Cardiac septum (tissue), 1 donor: ENCODE measurements around the gene ZBTB1. TPM values are rescaled to one million over a fixed set of nuclear protein-coding genes. Genes with fewer than 3 reads are reported as not detected.
A peak's percentile ranks its signal among the peaks of the same experiment; 100 is the strongest.
"Not testable (repeated sequence)": the region's sequence is repeated elsewhere in the genome, so short reads cannot be mapped to it uniquely, and the experiment has no call there.

Source experiments
- DNase-seq: peaks from one replicate; pipeline ENCODE4 v3.0.0-alpha.2; 2020; ENCODE audit warnings: low spot score
- intact Hi-C: fragments of 100-400 bp; cut with DNase I; formaldehyde crosslinking; loops from one replicate; pipeline ENCODE4 v1.14.0; 2022
- total RNA-seq: library from RNA; stranded (reverse); fragmentation: NEBNext Ultra II Directional; extraction: Animal tissue kit (Norgen Biotek cat#: 25700); gene quantifications from one replicate; pipeline ENCODE4 v1.2.1, GENCODE V29; 2021
- donor health status: DM: no; HTN: no; CAD: no.

Gene ZBTB1
- total RNA-seq, 1 donor from 2014 or later, result 25.4 TPM

DNA sequence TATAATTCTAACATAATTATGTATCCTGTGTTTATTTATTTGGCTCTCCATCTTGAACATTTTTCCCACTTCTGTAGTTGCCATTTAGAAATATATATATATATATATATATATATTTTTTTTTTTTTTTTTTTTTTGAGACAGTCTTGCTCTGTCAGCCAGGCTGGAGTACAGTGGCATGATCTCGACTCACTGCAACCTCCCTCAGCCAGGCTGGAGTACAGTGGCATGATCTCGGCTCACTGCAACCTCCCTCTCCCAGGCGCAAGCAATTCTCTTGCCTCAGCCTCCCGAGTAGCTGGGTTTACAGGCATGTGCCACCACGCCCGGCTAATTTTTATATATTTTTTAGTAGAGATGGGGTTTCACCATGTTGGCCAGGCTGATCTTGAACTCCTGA is 13.1 kb downstream of the ZBTB1 start:
- DNase-seq, intact Hi-C loops: not testable (repeated sequence)

- intact Hi-C loops, result no loop called here
- no peak for DNase-seq
Observed at GRCh38 chr14:64518229-64518628, 13.7 kb downstream of the ZBTB1 start.

DNA sequence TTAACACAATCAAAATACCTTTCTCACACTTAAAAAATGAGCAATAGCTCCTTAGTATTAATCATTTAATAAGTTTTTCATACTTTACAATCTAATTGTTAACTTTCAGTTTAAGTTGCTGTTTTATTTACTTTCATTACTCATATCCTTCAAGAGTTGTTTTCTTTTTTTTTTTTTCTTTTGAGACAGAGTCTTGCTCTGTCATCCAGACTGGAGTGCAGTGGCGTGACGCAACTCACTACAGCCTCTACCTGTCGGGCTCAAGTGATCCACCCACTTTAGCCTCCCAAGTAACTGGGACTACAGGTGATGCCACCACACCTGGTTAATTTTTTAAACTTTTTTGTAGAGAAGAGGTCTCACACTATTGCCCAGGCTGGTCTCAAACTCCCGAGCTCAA is 16.1 kb downstream of the ZBTB1 start:
- no peak for DNase-seq
- intact Hi-C loops, result no loop called here

DNA sequence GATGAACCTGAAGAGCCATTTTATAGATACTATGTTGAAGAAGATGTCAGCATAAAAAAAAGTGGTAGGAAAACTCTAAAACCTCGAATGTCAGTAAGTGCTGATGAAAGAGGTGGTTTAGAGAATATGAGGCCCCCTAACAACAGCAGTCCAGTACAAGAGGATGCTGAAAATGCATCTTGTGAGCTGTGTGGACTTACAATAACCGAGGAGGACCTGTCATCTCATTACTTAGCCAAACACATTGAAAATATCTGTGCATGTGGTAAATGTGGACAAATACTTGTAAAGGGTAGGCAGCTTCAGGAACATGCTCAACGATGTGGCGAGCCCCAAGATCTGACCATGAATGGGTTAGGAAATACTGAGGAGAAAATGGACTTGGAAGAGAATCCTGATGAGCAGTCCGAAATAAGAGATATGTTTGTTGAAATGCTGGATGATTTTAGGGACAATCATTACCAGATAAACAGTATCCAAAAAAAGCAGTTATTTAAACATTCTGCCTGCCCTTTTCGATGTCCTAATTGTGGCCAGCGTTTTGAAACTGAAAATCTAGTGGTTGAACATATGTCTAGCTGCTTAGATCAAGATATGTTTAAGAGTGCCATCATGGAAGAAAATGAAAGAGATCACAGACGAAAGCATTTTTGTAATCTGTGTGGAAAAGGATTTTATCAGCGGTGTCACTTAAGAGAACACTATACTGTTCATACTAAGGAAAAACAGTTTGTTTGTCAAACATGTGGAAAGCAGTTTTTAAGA is 18.2 kb downstream of the ZBTB1 start:
- no peak for DNase-seq
- intact Hi-C loops, result no loop called here

GRCh38 chr14:64525354-64525753 is 20.8 kb downstream of the ZBTB1 start:
- no peak for DNase-seq
- intact Hi-C loops, result no loop called here

GRCh38 chr14:64531567-64531966 is 27.0 kb downstream of the ZBTB1 start:
- intact Hi-C loops, result no loop called here
- DNase-seq, result no peak

DNA sequence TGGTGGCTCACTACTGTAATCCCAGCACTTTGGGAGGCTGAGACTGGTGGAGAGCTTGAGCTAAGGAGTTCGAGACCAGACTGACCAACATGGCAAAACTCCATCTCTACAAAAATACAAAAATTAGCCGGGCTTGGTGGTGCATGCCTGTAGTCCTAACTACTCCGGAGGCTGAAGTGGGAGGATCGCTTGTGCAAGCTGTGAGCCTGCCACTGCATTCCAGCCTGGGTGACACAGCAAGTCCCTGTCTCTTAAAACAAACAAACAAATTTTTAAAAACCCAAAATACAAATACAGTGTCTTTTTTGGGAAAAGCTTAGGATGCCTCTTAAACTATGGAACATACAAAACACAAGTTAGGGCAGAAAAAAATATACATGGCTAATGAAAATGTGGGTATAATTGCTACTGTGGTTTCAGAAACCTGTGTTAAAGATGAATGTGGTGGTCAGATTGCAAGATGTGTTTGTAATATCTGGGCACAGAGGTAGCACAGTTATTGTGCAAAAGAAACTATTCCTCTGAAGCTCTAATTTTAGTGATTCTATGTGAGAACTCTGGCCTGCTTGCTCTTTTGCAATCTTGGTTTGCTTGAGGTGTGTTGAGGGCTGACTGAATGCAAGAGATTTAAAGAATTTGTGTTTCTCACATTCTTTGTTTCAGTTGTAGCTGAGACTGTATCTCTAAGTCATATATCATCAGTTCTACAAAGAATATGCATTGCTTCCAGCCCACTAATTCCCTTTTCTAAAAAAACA is 32.1 kb downstream of the ZBTB1 start:
- no peak for DNase-seq
- intact Hi-C loops, result no loop called here

GRCh38 chr14:64540208-64541202 is 35.9 kb downstream of the ZBTB1 start, which contains the start of gene HSPA2:
TSS of gene HSPA2 (plus strand) at chr14:64540741. CDS start at chr14:64540850, 109 bp downstream.
- intact Hi-C loops, result loop anchor here (1.0 kb wide), 1 partner anchor 96 kb away; no protein-coding TSS in a partner anchor
- DNase-seq, result peak; percentile 99

- intact Hi-C loops, result no loop called here
- DNase-seq, result no peak
Observed at GRCh38 chr14:64541261-64541971, 36.8 kb downstream of the ZBTB1 start.

DNA sequence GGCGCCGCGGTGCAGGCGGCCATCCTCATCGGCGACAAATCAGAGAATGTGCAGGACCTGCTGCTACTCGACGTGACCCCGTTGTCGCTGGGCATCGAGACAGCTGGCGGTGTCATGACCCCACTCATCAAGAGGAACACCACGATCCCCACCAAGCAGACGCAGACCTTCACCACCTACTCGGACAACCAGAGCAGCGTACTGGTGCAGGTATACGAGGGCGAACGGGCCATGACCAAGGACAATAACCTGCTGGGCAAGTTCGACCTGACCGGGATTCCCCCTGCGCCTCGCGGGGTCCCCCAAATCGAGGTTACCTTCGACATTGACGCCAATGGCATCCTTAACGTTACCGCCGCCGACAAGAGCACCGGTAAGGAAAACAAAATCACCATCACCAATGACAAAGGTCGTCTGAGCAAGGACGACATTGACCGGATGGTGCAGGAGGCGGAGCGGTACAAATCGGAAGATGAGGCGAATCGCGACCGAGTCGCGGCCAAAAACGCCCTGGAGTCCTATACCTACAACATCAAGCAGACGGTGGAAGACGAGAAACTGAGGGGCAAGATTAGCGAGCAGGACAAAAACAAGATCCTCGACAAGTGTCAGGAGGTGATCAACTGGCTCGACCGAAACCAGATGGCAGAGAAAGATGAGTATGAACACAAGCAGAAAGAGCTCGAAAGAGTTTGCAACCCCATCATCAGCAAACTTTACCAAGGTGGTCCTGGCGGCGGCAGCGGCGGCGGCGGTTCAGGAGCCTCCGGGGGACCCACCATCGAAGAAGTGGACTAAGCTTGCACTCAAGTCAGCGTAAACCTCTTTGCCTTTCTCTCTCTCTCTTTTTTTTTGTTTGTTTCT is 37.6 kb downstream of the ZBTB1 start:
- no peak for DNase-seq

GRCh38 chr14:64542836-64543201 is 38.2 kb downstream of the ZBTB1 start:
- no peak for DNase-seq
- intact Hi-C loops, result no loop called here

More for the DNA sequence above, 37.6 kb downstream of the ZBTB1 start:
- intact Hi-C loops, result no loop called here

DNA sequence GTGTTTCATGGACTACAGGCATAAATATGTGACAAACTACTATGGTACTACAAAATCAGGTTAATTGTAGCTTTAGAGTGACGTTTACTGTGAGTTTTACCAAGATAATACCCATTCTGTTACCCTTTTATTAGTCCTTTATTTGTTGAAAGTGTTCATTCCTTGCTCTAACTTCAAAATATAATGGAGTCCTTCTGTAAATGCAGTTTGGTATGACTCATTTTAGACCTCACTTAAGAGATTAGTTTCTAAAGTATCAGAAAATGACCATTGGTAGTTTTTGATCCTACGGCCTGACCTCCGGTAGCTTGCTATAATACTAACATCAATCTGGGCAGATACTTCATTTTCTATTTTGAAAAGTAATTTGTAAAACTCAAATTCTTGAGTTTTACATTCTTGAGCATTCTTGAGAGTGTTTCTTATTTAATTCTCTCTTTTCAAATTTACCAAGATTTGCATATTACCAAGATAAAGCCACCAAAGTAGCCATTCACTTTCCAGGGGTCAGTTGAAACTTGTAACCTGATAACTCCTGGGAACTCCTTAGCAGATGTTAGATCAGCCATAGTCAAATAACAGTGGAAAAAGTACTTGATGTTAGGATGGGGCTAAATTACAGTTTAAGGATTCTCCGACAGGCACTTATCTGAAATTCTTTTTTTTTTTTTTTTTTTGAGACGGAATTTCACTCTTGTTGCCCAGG is 40.2 kb downstream of the ZBTB1 start:
- no peak for DNase-seq
- intact Hi-C loops, result no loop called here

DNA sequence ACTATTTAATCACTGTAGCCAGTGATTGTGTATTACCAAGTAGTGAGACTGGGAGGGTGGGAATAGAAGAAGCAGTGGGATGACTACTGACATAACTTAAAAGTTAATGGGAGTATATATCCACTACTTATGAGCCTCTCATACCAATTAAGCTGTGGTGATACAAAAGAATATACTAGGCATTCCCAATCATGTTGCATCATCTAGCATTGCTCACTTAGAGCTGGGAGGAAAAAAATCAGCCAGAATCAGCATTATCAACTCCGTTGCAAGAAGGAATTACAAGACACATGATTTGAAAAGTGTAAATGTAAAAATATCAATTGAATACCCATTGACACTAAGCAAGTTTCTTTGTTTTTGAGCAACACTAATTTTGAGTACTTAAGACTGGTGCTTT is 44.4 kb downstream of the ZBTB1 start:
- intact Hi-C loops, result no loop called here
- no peak for DNase-seq

GRCh38 chr14:64549791-64550620 is 45.4 kb downstream of the ZBTB1 start, which contains the start of gene PPP1R36:
TSS of gene PPP1R36 (plus strand) at chr14:64549961. CDS start at chr14:64549998, 37 bp downstream.
- DNase-seq, result no peak
- intact Hi-C loops, result no loop called here

DNA sequence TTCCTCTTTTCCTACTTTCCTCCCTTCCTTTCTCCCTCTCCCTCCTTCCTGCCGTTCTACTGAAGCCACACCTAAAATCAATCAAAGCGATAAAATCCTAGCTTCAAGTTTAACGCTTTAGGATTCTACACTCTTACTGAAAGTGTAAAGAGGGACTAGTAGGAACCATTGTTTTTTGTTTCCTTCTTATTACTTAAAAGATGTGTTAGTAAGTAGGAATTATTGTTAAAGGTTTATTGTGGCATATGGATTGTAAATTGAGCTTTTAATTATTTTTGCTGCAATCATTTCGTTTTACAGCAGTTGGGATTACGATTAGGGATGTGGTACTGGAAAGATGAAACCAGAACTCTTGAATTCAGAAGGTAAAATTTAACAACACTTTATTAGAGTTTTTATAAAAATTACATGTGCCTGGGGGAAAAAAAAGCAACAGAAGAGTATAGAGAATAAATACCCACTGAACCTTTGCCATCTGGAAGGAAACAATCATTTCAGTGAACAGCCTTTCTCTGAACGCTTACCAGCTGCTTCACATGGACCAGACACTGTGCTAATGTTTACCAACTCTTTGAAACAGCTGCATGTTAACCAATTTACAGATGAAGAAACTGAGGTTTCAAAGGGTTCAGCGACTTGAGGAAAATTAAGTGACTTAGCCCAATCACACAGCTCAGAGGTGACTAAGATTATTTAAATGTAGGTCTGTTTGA is 46.2 kb downstream of the ZBTB1 start:
- intact Hi-C loops, result no loop called here

GRCh38 chr14:64554556-64554955 is 50.0 kb downstream of the ZBTB1 start:
- no peak for DNase-seq
- intact Hi-C loops, result no loop called here

More for the DNA sequence above, 46.2 kb downstream of the ZBTB1 start:
- DNase-seq, result no peak
